GF-D8 (cell line): ENCODE measurements around the gene SMIM32.

Experiments used
- DNase-seq: peaks from one replicate; lab custom pipeline; 2025; lab: John Stamatoyannopoulos, UW

Gene SMIM32

DNA sequence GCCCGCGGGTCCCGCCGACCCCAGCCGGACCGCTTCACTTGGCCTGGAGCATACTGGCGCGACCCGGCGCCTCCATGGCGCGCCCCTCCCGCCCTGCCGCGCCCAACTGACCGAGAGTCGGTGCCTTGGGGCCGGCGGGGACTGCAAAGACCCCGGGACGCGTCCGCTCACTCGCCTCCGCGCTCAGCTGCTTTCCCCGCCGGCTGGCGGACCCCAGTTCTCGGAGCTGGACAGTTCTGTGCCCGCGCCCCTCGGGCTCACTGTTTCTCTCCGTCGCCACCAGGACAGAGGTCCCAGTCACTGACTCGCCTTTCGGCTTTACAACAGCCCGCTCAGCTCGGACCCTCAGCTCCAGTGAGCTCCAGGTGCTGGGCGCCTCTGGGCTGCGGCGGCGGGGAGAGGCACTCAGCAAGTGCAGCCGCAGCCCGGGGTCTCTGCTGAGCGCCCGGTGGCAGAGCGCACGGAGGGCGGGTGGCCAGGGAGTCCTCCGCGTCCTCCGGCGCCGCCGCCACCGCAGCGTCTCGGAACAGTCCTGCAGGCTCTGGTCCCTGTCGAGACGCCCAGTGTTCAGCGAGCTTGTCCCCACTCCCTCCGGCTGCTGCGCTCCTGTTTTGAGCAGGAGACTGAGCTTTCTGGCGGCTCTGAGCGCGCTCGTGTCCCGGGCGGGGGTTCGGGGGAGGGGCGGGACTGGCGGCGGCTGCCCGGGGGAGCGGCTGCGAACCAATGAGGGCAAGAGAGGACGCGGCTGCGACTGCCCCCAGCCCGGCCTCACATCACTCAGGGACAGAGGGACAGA, at the start of gene SMIM32:
Gene SMIM32 (minus strand): TSS at position 637 of the 796 bp plus-strand sequence. CDS start 638 bp downstream, outside the sequence.
- DNase-seq, result no peak

GRCh38 chr5:136242611-136243010, 49.6 kb upstream of the SMIM32 start:
- DNase-seq, result no peak

DNA sequence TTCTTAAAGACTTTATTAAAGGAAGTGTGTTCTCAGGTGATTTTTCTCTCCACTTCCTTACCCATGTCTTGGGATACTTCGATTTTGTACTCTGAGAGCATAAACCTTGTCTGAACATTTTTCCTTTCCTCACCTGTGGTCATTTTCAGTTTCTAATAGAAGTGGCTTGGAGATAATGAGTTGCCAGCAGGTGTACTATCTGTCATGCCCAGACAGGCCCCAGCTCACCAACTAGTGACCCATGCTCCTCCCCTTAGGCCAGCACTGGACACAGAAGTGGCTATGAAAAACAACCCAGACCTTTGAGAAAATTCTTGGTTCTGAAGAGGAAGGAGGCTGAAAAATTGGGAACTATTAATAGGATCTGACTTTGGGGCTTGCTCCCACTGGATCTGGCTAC, 49.2 kb upstream of the SMIM32 start:
- no peak for DNase-seq

DNA sequence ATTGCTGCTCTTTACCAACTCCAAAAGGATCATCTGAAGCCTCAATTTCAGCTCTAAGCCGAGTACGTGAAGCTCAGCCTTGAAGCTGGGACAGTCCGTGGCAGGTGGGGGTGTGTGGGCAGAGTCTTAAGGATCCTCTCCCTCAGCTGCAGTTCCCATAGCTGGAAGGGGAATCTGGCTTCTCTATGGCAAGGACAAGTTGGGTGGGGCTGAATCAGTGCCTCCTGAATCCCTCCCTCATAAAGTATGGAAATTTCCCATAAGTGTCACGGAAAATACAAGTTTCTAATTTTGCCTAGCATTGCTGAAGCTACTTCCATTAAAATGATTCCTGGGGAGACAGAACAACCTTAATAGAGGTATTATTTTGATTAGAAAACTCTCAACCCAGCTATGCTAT, 47.9 kb upstream of the SMIM32 start:
- DNase-seq, result no peak

DNA sequence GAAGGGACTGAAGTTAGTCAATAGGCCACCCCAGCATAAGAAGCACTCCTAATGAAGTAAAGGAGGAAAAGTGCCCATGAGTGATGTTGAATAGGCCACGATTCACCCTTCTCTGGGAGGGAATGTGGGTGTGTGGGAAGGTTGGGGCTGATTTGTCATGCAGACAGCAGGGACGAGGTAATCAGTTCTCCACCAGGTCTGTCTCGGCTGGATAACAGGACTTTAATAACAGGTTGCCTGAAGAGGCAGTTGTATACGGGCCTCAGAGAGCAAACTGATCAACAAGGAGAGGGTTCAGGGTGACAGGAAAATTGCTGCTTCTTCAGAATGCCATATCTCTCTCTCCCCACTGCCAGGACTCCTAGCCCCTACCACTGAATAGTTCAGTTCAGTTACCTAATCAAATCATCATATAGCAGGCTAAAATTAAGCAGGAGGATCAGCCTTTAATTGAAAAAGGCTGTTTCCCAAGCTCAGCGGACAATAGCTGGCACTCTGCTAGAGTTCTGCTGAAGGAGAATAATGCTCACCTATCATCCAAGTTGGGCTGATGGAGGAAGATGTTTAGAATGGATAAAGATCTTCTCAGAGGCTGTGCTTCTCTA, 43.6 kb upstream of the SMIM32 start:
- DNase-seq, result no peak

GRCh38 chr5:136235321-136235720, 42.4 kb upstream of the SMIM32 start:
- no peak for DNase-seq

DNA sequence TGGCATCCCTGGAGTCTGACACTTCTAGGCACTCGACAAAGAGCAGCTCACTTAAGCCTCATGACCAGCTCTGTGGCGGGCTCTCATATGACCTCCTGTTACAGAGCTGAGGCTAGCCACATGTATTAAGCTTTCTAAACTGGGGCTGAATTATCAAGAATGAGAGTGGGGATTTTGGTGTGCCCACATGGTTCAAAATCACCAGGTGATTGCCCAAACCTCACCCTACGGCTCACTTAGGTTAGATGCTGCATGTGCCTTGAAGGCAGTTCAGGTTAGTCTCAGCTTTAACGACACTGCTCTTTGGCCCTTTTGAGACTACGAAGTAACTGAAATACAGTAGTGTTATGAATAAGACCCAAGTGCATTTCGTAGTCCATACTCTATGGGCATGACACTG, 39.4 kb upstream of the SMIM32 start:
- no peak for DNase-seq

- DNase-seq, result no peak
These were observed 37.2 kb upstream of the SMIM32 start for GRCh38 chr5:136230176-136230575.

- no peak for DNase-seq
These were observed 35.3 kb upstream of the SMIM32 start for GRCh38 chr5:136228136-136228757.

DNA sequence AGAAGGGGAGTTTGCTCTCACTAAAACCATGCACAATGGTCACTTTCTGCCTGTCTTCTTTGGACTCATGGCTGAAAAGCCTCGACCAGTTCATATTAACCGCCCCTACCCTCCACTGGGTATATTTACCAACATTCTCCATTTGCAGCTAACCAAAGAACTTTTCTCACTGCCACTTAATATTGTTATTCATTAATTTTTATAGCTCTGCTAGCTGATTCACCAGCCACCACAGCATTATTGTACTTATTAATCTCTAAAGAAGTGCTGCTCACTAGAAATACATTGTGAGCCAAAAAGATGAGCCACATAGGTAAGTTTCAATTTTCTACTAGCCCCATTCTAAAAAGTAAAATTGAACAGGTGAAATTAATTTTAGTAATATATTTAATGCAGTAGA, 33.4 kb upstream of the SMIM32 start:
- DNase-seq, result no peak

DNA sequence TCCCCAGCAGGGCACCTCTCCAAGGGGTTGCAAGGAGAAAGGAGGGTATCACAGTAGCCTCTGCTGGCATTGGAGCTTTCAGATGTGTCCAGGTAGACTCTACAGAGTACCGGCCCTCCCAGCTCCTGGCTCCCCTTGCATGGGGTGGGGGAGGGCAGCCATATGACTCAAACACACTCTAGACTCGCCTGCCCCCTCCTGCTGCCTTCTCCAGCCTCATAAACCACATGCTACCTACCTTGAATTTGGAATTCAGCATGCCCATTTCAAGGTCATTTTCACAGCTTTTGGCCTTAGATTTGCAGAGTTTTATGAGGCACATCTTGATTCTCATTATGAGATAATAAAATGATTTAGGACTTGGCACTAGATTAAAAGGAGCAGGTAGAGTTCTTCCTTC, 32.8 kb upstream of the SMIM32 start:
- no peak for DNase-seq

DNA sequence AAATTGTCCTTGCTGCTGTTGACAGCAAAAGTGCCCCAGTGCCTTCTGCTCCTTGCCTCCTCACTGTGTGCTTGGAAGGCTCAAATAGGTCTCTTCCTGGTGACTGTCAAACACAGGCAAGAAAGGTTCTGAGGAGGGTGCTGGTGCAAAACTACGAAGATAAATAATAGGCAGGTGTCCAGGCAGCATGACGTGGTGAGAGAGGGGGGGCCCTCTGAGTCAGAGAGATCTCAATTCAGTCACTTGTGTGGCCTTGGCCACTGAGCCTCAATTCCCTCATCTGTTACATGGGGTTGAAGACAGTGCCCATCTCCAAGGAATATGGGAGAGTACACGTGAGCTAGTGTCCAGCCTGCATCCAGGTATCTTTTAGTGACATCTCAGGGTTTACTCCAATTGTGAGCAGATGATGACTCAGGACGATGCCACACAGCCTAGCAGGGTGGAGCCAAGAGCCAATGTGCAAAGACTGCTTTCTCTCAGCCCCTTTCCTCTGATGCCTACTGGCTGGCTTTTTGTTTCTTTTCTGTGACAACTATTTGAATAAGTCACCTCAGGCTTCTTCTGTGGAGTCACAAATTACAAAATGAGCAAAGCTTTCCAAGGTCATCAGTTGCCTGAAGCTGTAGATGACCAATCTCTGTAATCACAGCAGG, 29.7 kb upstream of the SMIM32 start:
- no peak for DNase-seq

- no peak for DNase-seq
These were observed 28.4 kb upstream of the SMIM32 start for GRCh38 chr5:136221340-136221739.

DNA sequence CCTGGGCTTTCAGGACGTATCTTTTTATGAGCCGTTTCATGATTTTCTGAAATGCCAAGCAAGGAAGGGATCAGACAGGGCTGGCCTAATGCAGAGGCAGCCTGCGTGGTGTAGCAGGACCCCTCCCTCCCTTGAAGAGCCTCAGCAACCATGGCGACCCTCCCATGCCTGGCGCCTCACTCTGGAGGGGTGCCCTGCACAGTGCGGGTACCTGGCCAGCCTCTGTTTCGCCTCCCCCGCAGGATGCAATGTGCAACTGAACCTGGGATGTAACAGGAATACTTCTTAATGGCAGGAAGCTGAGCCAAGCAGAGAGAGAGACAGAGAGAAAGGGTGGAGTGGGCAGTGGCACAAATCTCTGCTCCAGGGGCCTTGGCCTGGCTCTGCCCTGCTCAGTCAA, 23.3 kb upstream of the SMIM32 start:
- no peak for DNase-seq

DNA sequence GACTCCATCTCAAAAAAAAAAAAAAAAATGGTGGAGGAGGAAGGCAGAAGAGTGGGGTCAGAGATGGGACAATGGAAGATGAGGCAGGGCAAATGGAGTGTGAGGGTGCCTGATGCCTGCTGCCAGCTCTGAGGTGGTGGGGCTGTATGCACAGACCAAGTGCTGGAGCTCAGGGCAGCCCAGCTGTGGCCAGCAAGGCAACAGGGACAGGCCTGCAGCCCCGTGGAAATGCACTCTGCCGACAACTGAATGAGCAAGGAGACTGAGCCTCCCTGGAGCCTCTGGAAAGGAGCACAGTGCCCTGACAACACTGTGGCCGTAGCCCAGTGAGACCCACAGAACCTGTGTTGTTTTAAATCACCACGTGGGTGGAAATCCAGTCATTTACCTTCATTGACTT, 22.9 kb upstream of the SMIM32 start:
- DNase-seq, result no peak

DNA sequence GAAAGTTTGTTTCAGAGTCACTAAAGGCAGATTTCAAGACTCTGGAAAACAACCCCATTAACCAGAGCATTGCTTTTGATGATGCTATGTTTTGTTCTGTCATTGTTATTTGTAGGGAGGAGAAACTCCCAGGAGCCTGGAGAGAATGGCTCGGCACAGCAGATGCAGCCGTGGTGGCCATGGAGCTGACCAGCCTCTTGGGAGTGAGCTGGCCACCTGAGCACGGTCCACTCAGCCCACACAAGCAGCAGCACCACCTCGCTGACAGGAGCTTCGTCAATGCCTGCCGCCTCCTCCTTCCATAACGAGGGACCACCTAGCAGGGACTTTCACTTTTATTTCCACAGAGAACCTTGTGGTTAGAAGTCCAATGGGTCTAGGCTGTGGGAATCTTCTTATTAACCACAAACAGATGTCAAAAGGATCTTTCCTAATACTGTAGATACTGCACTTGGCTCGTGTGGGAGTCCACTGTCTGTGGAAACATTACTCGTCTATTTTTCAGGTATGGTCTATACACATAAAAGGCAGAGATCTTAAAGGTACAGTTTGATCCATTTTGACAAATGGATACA, 21.0 kb upstream of the SMIM32 start:
- DNase-seq, result no peak

DNA sequence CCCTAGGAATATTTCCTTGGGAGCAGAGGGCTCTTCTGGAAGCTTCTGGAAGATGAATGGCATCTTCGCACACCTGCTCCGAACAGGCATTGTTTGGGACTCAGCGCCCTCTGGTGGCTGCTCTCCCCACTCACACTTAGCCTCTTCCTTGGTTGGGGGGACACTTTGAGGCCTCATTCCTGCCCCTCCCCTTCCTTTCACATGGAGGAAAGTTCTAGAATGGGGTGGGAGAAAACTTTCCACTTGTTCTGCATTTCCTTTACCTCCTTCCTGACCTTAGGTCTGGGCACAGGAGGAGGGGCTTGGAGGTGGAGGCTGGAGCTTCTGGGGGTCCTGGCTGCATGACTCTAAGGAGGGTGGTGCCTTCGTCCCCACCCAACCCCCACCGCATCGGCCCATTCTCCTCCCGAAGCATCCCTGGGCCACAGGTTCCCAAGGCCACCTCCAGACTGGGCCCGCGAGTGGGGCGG, 19.3 kb upstream of the SMIM32 start:
- no peak for DNase-seq

DNA sequence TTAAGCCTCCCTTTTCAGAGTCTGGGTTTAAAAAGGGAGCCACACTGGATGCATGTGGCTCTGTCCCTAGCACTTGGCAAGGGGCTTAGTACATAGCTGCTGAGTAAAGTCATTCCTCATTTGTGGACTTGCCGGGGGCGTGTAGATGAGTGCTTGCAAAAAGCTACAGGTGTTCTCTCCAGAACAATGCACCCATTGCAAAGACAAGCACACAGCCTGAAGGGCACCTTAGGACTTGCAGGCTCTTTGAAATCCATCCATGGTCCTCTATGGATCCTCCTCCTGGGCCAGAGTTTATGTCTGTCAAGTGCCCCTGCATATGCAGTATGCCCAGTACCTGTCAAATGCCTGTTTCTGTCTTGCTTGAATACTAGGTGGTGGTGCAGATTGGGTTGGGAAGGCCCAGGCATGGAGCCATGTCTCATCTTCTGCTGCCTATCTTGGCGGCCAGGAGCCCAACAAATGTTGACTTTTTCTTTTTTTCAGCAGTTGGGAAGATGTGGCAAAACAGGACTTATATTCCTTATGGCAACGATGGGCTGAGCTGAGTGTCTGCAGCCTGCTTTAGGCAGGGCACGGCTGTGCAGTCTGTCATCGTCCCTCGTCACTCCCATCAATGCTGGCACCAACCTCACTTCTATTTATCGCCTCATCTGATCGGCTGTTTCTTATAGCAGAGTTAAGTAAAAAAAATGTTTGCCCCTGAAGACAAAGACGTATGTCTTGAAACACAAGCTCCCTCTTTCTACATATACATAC, 18.5 kb upstream of the SMIM32 start:
- DNase-seq, result no peak

DNA sequence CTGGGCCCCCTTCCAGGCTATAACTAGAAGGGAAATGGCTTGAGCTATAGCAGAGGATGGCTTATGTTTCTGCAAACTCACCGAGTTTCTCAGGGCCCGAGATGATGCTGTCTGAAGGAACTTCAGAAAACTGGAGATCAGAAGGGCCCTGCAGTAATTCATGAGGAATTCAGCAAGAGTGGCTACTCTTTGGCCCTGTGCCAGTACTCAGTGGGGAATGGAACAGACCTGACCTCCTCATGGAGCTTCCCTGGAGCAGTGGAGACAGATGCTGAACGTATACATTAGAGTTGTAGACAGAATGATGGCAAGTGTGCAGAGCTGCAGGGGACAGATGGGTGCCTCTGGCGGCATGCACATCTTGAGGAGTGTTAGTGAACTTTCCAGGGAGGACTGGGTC, 17.3 kb upstream of the SMIM32 start:
- DNase-seq, result no peak

DNA sequence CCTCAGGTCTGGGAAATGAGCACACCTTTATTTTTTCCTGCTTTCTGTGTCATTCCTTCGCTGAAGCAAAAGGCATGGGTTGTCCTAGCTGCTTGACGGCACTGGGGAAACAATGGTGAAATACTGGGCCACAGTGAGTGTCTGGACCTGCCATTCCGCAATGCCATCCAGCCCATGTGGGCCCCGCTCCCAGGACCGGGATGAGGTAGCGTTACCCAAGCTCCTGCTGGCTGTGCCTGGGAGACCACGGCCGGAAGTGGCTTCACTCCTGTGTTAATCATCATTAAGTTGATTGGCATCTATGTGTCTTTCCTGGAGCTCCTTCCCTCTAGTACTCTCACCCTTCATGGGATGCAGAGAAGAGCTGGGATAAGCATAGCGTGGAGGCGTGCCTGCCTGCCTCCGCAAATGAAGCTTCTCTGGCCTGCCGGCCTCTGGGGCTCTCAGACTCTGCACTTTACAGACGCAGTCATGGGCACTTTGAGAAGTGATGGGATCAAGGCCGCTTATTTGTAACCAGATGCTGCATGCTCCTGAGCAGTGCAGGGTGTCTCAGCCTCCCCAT, 16.5 kb upstream of the SMIM32 start:
- DNase-seq, result no peak

DNA sequence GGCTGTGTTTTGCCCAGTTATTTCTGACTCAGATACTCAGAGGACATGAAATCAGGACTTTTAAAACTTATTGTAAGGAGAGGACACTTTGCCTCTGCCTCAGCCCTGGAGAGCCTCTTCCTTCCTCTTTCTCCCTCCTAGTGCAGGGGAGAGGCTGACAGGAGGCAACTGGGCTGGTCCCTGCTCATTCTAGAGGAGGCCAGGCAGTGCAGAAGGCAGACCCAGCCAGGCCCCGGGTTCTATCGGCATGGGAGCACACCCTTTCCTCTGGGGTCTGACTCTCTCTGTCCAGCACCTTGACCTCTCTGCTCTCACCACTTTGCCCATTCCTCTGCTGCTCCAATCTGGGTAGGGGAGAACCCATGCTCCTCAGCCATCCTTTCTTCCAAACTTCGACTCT, 16.0 kb upstream of the SMIM32 start:
- no peak for DNase-seq
